ENCODE data around the gene GSTO1.

The GSTO1 gene

GRCh38 chr10:104250371-104250770 lies 4.3 kb upstream of the GSTO1 start:
- DNase-seq (ENCODE audit: low read depth in 2 of 2), result no peak

- DNase-seq (ENCODE audit: low read depth in 2 of 2), result no peak
Measured at GRCh38 chr10:104251443-104251842, 3.2 kb upstream of the GSTO1 start.

DNA sequence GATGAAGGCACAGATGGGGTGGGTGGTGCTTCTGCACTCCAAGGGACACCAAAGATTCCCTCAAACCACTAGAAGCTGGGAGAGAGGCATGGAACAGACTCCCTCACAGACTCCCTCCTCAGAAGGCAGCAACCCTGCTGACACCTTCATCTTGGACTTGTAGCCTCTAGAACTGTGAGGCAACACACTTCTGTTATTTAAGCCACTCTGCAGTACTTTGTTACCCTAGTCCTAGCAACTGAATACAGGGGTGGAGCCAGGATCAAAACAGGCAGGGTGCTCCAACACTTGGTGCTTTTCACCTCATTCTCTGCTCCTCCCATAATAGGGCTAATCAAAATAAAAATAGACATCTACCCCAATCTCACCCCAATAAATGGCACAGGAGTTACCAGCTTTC lies 2.3 kb upstream of the GSTO1 start:
- no peak for DNase-seq (ENCODE audit: low read depth in 2 of 2)

DNA sequence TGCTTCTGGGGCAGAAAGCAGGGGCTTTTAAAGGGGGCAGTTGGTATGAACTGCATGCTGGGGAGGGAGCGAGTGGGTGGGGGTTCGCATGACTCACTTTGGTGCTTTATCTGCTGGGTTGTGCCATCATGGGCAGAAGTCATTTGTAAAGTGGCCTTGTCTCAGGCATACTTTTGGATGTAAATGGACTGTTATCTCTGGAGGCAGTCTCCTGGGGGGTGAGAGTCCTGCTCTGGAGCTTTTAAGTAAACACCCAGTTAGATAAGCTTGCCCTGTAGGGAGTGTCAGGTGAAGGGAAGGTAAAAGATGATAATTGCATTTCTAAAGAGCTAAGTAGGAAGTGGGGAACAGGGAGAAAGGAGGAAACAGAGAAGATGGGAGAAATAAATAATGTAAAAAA lies 1.6 kb upstream of the GSTO1 start:
- no peak for DNase-seq (ENCODE audit: low read depth in 2 of 2)

DNA sequence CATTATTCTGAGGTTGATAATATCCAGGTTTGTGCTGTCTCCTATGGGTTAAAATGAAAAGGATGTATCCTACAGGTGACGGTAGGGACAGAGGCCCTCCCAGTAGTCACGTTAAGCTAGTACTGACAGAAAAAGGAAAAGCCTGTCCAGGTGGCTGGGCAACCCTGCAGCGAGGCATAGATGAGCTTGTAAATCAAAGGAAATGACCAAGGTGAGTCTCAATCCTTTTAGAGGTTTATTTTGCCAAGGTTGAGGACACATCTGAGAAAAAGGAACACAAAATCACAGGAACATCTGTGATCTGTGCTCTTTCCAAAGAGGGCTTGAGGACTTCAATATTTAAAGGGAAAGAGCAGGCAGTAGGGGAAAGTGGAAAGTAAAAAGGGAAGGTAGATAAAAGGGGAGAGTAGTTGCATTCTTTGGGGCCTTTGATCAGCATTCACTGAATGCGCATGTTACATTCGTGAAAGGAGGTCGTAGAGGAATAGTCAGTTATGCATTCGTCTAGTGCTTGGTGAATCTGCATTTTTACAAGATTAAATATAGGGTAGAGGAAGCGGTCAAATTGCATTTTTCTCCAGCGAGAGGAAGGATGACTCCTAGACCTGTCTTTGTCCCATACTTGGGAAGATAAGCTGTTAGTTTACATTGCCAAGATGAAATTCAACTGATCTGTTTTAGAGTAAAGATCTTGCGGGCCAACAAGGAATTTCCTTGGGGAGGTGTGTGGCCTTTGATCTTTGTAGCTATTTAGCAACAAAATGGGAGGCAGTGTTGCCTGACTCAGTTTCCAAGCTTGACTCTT lies 884 bp upstream of the GSTO1 start:
- DNase-seq (ENCODE audit: low read depth in 2 of 2), result no peak

DNA sequence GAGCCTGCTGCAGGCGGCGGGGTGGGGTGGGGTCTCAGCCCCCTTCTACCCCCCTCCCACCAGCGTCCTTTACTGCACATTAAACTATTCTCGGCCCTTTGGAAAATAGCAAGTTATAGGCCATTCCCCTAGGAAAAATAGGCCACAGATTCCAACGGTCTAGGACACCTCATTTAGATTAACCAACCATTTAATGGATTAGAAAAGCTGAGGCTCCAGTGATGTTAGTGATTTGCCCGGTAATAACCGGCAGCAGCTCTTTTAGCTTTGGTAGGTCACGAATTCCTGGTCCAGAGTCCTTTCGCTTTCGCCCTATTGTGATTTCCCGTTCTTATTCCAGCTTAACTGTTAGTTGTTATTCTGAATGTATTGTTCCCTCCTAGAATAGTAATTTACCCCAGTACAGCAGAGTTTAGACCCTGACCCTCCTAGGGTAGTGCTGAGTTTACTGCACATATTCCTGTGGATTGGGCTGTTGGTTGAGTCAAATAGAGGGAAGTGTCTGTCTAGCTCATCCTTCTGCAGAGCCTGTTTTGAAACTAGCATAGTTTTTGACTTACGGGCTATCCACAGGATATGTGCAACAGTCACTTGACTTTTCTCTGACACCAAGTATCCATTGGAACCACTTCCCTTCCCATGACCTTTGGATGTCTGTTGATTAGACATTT lies 754 bp downstream of the GSTO1 start:
- DNase-seq (ENCODE audit: low read depth in 2 of 2), result no peak

DNA sequence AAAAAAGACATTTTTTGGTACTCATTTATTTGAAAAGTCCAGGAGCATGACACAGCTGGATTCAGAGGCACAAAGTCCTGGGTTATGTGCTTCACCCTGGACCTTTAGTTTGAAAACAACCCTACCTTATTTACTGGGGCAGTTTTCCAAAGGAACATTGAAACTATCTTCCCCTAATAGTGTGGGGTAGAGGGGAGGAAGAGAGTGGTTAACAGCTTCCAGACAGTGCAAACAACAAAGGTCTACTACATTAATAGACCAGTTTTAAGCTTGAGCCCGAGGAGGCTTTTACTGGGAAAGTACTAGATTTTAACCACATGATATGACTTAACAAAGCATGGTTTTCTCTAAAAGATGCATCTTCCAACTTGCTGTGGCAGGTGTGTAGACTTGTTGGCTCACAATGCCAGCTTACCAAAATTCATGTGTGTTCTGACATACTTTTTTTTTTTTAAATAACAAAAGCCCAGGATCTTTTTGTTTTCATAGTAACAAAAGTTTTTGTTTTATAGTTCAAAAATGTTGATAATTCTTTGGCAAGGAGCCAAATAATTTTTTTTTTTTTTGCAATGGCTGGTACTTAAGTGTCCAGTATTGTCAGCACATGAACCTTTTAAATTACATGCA lies 1.8 kb downstream of the GSTO1 start:
- no peak for DNase-seq (ENCODE audit: low read depth in 2 of 2)

- no peak for DNase-seq (ENCODE audit: low read depth in 2 of 2)
Measured at GRCh38 chr10:104257235-104257634, 2.5 kb downstream of the GSTO1 start.

DNA sequence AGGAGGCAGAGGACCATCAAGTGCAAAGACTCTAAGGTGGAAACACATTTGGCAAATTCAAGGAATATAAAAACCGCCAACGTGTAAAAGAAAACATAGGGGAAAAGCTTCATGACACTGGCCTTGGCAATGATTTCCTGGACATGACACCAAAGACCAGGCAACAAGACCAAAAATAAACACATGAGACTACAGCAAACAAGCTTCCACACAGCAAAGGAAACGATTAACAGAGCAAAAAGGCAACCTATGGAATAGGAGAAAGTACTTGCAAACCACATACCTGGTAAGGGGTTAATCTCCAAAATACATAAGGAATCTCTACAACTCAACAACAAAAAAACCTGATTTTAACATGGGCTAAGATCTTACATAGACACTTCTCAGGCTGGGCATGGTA lies 3.5 kb downstream of the GSTO1 start:
- no peak for DNase-seq (ENCODE audit: low read depth in 2 of 2)

DNA sequence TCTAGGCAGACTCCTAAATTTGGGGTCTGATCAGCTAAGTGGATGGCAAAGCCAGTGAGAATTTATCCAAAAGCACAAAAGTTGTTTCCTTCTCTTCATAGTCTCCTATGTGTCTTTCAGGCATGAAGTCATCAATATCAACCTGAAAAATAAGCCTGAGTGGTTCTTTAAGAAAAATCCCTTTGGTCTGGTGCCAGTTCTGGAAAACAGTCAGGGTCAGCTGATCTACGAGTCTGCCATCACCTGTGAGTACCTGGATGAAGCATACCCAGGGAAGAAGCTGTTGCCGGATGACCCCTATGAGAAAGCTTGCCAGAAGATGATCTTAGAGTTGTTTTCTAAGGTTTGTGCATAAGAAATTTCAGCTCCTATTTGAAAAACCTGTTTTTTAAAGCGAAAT lies 4.8 kb downstream of the GSTO1 start:
- DNase-seq (ENCODE audit: low read depth in 2 of 2), result no peak

DNA sequence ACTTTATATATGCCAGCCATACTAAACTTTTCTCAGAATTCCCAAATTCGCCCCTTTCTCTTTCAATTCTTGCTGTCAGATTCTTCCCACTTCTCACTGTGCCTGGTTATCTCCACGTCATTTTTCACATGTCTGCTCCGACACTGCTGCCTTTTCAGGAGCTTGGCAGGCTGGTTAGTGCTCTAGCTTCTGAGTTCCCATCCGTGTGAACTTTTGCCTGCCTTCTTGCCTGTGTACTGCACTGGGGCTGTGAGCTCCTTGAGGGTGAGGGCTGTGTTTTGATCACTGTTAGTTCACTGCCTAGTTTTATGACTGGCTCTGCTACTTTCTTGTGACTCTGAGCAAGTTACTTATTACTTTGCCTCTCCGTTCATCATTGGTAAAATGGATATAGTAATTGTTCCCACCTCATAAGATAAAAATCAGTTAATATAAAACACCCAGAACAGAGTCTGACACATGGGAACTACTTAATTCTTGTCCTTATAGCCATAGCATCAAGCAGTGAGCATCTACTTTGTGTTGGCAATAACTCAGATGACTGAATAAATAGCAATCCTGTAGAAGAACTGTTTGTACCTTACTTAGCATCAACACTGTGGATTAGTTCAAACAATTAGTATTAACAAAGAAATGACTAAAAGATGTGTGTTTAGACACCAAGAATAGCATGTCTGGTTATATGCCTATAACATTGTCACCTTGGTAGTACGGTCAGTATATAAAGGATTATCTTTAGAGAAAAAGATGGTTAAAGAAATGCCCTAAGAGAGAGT lies 5.5 kb downstream of the GSTO1 start:
- no peak for DNase-seq (ENCODE audit: low read depth in 2 of 2)

DNA sequence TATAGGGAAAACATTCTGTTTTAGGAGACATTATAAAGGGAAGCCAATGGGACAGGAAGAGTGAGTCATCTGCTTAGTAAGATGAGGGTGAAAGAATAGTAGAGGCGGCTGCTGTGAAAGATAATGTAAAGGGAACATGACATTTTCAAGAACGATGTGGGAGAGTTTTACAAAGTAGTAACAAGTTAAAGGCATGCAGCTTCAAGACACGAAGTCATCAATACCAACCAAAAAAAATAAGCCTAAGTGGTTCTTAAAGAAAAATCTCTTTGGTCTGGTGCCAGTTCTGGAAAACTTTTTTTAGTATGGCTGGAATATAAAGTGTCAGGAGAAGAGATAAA lies 6.1 kb downstream of the GSTO1 start:
- DNase-seq (ENCODE audit: low read depth in 2 of 2), result no peak

GRCh38 chr10:104262055-104262454 lies 7.4 kb downstream of the GSTO1 start:
- DNase-seq (ENCODE audit: low read depth in 2 of 2), result no peak

GRCh38 chr10:104264783-104265182 lies 10.1 kb downstream of the GSTO1 start:
- no peak for DNase-seq (ENCODE audit: low read depth in 2 of 2)

DNA sequence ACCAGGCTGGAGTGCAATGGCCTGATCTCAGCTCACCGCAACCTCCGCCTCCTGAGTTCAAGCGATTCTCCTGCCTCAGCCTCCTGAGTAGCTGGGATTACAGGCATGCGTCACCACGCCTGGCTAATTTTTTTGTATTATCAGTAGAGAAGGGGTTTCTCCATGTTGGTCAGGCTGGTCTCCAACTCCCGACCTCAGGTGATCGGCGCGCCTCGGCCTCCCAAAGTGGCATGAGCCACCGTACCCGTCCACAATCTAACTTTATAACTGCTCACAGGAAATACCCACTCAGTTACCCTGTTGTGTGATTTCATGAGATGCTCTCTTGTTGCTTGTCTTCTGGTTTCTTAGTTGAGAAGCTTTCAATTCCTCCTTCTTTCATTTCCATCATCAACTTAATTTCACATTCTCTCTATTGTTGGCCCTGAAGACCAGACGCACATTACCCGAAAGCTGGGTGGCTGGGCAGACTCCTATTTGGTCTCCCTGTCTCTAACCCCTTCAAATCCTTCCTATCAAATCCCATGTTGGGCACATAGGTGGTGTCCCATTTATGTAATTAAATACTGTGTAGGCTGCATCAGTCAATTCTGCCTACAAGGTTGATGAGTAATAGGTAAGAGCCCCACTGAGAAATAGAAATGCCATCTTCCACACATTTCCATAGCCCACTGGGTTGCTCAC lies 13.2 kb downstream of the GSTO1 start:
- DNase-seq (ENCODE audit: low read depth in 2 of 2), result no peak

GRCh38 chr10:104268405-104268712 lies 13.7 kb downstream of the GSTO1 start:
- no peak for DNase-seq (ENCODE audit: low read depth in 2 of 2)

DNA sequence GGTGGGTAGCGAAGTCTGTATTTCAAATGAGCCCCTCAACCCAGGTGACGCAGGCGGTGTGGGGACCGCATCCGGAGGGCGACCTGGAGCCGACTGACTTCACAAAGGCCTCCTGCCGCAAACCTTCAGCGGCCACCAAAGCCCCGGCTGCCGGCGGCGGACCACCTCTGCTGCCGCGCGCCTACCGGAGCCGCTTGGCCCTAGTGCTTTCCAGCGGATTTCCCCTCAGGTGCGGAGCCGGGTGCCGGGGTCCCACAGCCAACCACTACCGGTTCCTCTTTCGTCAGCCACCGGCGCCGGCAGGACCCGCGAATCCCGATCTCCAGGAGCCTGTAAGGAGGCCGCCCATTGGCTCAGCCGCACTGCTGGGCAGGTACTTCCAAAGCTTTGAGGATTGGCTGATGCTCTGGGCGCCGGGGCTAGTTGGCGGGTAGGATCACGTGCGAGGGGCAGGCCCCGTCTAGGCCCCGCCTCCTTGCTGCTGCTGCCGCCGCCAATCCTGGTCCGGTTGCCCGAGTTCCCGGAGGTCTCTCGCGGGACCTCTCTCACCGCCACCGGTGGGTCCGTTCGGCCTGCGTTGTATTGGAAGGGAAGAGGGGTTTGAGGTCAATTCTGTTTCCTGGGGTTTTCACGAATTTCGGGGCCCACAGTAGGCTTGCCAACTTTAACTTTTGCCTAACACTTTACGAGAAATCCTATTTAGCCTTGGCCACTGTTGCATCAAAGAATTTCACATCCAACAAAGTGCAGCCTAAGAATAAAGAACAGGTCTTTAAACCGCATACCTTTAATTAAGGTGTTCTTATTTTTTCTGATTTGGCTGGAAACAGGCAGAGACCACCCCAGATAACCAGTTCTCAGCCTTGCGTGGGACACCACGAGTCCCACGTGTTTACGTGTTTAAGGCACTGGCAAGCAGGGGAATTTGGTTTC lies 14.3 kb downstream of the GSTO1 start, which contains the start of gene GSTO2:
Gene GSTO2 (plus strand): TSS at position 472 of the 933 bp plus-strand sequence. CDS start 5,732 bp downstream, outside the sequence.
- DNase-seq (ENCODE audit: low read depth in 2 of 2), result peak; percentile 95 to 96

DNA sequence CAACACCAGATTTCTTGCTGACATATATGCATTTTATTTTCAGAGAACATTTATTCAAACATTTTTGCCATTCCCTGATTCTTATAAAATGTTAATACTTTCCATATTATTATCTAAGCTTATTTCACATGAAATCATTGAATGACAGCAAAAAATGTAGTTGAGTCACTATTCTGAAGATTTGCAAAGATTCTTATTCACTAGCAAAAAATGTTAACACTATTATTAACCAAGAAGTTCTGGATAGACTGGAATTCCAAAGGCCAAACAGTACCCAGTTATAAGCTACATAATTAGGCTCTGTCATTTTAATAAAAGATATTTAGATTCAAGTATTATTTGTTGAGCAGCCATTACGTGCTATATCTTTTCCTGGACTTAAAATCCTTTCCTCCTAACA lies 18.6 kb downstream of the GSTO1 start:
- no peak for DNase-seq (ENCODE audit: low read depth in 2 of 2)

GRCh38 chr10:104273899-104274575 lies 19.3 kb downstream of the GSTO1 start:
- no peak for DNase-seq (ENCODE audit: low read depth in 2 of 2)
